ENCODE data around the gene SPOUT1.

DNA sequence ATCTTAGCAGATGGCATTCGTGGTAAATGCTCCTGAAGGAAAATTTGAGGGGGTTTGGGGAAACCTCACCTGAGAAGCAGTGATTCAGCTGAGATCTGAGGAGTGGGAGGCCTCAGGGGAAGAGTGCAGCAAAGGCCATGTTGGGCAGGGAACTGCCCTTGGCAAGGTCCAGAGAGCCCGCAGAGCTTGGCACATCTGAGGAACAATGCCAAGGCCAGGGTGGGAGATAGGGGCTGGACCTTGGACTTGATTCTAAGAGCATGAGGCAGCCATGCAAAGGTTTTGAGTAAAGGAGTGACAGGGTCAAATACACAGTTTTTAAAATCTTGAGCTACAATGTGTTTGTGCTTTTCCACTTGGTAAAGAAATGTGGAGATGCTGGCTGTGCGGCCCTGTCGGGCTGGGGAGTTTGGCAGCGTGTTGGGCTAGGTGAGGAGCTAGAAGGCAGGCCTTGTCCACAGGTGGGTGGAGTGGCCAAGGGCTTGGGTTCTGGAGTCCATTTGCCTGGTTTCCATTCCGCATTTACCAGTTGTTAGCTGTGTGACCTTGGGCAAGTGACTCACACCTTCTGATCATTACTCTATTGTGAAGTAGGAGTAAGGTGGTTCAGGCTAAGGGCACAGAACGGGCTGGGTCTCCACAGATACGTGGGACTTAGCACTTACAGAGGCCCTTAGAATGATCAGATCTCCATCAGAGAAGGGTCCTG is 36.5 kb downstream of the SPOUT1 start:
- TF ChIP-seq, protein P1, sequence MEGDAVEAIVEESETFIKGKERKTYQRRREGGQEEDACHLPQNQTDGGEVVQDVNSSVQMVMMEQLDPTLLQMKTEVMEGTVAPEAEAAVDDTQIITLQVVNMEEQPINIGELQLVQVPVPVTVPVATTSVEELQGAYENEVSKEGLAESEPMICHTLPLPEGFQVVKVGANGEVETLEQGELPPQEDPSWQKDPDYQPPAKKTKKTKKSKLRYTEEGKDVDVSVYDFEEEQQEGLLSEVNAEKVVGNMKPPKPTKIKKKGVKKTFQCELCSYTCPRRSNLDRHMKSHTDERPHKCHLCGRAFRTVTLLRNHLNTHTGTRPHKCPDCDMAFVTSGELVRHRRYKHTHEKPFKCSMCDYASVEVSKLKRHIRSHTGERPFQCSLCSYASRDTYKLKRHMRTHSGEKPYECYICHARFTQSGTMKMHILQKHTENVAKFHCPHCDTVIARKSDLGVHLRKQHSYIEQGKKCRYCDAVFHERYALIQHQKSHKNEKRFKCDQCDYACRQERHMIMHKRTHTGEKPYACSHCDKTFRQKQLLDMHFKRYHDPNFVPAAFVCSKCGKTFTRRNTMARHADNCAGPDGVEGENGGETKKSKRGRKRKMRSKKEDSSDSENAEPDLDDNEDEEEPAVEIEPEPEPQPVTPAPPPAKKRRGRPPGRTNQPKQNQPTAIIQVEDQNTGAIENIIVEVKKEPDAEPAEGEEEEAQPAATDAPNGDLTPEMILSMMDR (IDR thresholded peaks at IDR 0.05) = no peak
- TF ChIP-seq EP300 (IDR thresholded peaks at IDR 0.05) (no peak), POLR2A (IDR thresholded peaks at IDR 0.05) (no peak)
